HT-29 (cell line): Measurements from ENCODE around the gene LRRC49. TPM values are rescaled to one million over a fixed set of nuclear protein-coding genes. Genes with fewer than 3 reads are reported as not detected.
"Not testable (repeated sequence)": the region's sequence is repeated elsewhere in the genome, so short reads cannot be mapped to it uniquely, and the experiment has no call there.

Source experiments
- DNase-seq: peaks from one replicate; pipeline ENCODE4 v3.0.0-alpha.2; 2015; ENCODE audit warnings: low spot score
- total RNA-seq: library from RNA; depleted of rRNA; stranded (reverse); fragments of >200 nt; shearing (Covaris generic); gene quantifications from 2 replicates; pipeline ENCODE4 v1.2.3, GENCODE V29; 2014; rRNA removed

Gene LRRC49
- 4.2 and 5.9 TPM in 2 replicates for total RNA-seq

- peak; percentile 98 for DNase-seq
Observed at GRCh38 chr15:70892002-70892911, at the start of gene LRRC49, which contains the start of gene THAP10. TSS of gene LRRC49 (plus strand) at chr15:70892826. CDS start at chr15:70892895, 69 bp downstream. TSS of gene THAP10 (minus strand) at chr15:70892433. CDS start at chr15:70892272, 161 bp downstream.

- no peak for DNase-seq
Observed at GRCh38 chr15:70845602-70846360, 46.8 kb upstream of the LRRC49 start.

- DNase-seq: no peak
Observed at GRCh38 chr15:70851889-70852288, 40.7 kb upstream of the LRRC49 start.

- DNase-seq: no peak
Observed at GRCh38 chr15:70852501-70853317, 39.9 kb upstream of the LRRC49 start.

GRCh38 chr15:70853318-70853972, 39.2 kb upstream of the LRRC49 start:
- no peak for DNase-seq

GRCh38 chr15:70853973-70854665, 38.5 kb upstream of the LRRC49 start, which contains the start of gene LARP6:
TSS of gene LARP6 (minus strand) at chr15:70854157. CDS start at chr15:70854088, 69 bp downstream.
- DNase-seq: no peak

- peak; percentile 22 for DNase-seq
Observed at GRCh38 chr15:70854666-70854976, 38.0 kb upstream of the LRRC49 start.

- DNase-seq: no peak
Observed at GRCh38 chr15:70855764-70856163, 36.9 kb upstream of the LRRC49 start.

- no peak for DNase-seq
Observed at GRCh38 chr15:70856177-70856883, 36.3 kb upstream of the LRRC49 start.

- peak; percentile 47 for DNase-seq
Observed at GRCh38 chr15:70856884-70857561, 35.6 kb upstream of the LRRC49 start.

GRCh38 chr15:70857562-70858285, 34.9 kb upstream of the LRRC49 start:
- DNase-seq: no peak

- DNase-seq: not testable (repeated sequence)
Observed at GRCh38 chr15:70858614-70859321, 33.9 kb upstream of the LRRC49 start.

- peak; percentile 48 for DNase-seq
Observed at GRCh38 chr15:70859322-70859908, 33.2 kb upstream of the LRRC49 start.

GRCh38 chr15:70859998-70860397, 32.6 kb upstream of the LRRC49 start:
- DNase-seq: no peak

- DNase-seq: peak; percentile 68
Observed at GRCh38 chr15:70863450-70864218, 29.0 kb upstream of the LRRC49 start.

- DNase-seq: no peak
Observed at GRCh38 chr15:70866982-70867641, 25.5 kb upstream of the LRRC49 start.
